ENCODE results near the gene IQCF5. TPM values are rescaled to one million over a fixed set of nuclear protein-coding genes. Genes with fewer than 3 reads are reported as not detected.

The IQCF5 gene
- total and polyA plus RNA-seq, 2 donors (not counting 1 experiment from before 2014, with no cell fraction given), result not detected

DNA sequence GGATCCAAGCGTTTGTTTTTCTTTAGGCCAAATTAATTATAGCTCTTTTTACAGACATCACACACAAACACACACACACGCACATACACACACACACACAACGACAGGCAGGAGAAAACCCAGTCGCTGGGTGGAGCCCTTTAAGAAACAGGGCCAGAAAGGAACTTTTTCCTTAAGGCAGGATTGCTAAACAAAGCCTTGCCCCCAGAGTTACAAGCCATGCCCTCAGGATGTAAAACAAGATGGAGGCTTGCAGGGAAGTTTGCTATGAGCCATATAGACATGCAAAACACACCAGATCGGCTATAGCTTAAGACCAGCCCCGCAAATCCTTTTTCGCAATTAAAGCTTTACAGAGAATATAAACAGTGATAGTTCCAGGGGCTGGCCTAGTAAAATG is 30.3 kb downstream of the IQCF5 start:
- H3K36me3 ChIP-seq (ENCODE audit: control insufficient read depth, insufficient read depth, low read length), result no peaks in the 10 kb centered on the region
- no peaks in the 10 kb centered on the region for H3K27me3 ChIP-seq (ENCODE audit: control insufficient read depth, insufficient read depth, low read length)
- no peak overlapping the region for H2AFZ ChIP-seq (ENCODE audit: low read length)
- H3K4me2 ChIP-seq (ENCODE audit: extremely low read depth, insufficient read depth, low read length), result no peak overlapping the region
- H4K20me1 ChIP-seq (ENCODE audit: control insufficient read depth, extremely low read depth, insufficient read depth, low read length), result no peaks in the 10 kb centered on the region
- H3K79me2 ChIP-seq (ENCODE audit: control insufficient read depth, insufficient read depth, low read length), result no peaks in the 10 kb centered on the region
- TF ChIP-seq EZH2 (IDR thresholded peaks at IDR 0.05; ENCODE audit: low read length, missing control alignments), result no peak
- TF ChIP-seq, protein P1, sequence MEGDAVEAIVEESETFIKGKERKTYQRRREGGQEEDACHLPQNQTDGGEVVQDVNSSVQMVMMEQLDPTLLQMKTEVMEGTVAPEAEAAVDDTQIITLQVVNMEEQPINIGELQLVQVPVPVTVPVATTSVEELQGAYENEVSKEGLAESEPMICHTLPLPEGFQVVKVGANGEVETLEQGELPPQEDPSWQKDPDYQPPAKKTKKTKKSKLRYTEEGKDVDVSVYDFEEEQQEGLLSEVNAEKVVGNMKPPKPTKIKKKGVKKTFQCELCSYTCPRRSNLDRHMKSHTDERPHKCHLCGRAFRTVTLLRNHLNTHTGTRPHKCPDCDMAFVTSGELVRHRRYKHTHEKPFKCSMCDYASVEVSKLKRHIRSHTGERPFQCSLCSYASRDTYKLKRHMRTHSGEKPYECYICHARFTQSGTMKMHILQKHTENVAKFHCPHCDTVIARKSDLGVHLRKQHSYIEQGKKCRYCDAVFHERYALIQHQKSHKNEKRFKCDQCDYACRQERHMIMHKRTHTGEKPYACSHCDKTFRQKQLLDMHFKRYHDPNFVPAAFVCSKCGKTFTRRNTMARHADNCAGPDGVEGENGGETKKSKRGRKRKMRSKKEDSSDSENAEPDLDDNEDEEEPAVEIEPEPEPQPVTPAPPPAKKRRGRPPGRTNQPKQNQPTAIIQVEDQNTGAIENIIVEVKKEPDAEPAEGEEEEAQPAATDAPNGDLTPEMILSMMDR (conservative IDR thresholded peaks at IDR 0.05 in 1 of 2, IDR thresholded peaks at IDR 0.05 in 1 of 2; ENCODE audit: low read depth in 1 of 2, low read length in 2 of 2), result no peak
- H3K27ac ChIP-seq (ENCODE audit: insufficient read depth, low read length), result no peak overlapping the region
- H3K9ac ChIP-seq (ENCODE audit: insufficient read depth, low read length), result no peak overlapping the region
- DNase-seq (ENCODE audit: low read depth in 2 of 2), result no peak
- no peak overlapping the region for H3K4me3 ChIP-seq (replicated peaks in 1 of 4; ENCODE audit: control extremely low read depth in 1 of 4, insufficient read depth in 1 of 4, low read depth in 3 of 4, low read length in 4 of 4)
- no peaks in the 10 kb centered on the region for H3K9me3 ChIP-seq (ENCODE audit: control insufficient read depth, insufficient read depth, low read depth, low read length)
- H3K4me1 ChIP-seq (ENCODE audit: control insufficient read depth, extremely low read depth, insufficient read depth, low read length), result no peaks in the 10 kb centered on the region

GRCh38 chr3:51836606-51837005 is 38.8 kb downstream of the IQCF5 start:
- TF ChIP-seq, protein P1 (conservative IDR thresholded peaks at IDR 0.05 in 1 of 2, IDR thresholded peaks at IDR 0.05 in 1 of 2; ENCODE audit: low read depth in 1 of 2, low read length in 2 of 2), result no peak
- TF ChIP-seq EZH2 (IDR thresholded peaks at IDR 0.05; ENCODE audit: low read length, missing control alignments), result no peak

DNA sequence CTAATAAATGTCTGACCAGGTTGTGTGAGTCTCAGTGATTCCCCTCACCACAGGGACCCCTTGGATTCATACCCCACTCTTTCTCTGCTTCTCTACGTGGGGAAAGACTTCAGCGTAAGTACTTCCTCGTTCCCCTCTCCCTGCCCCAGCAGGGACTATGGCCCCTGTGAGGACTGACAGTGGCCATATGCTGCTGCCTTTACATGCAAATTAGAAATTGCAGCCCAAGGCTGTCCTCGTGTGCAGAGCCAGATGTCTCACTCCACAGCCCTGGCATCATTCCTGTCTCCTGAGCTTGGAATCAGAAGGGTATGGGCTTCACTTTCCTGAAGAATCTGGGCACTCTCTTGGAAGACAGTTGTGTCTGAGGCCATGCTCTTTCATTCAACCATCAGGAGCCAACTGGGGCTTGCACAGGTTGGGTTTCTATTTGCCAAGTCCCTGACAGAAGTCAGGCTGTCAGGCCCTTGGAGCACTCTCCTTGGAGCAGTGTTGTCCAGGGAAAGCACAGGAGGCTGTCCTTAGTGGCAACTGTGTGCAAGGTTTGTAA is 44.5 kb downstream of the IQCF5 start:
- TF ChIP-seq, protein P1 (conservative IDR thresholded peaks at IDR 0.05 in 1 of 2, IDR thresholded peaks at IDR 0.05 in 1 of 2; ENCODE audit: low read depth in 1 of 2, low read length in 2 of 2), result no peak
- no peak for TF ChIP-seq EZH2 (IDR thresholded peaks at IDR 0.05; ENCODE audit: low read length, missing control alignments)
- Histone ChIP-seq H4K20me1 (ENCODE audit: control insufficient read depth, extremely low read depth, insufficient read depth, low read length) (no peaks in the 10 kb centered on the region), H3K79me2 (ENCODE audit: control insufficient read depth, insufficient read depth, low read length) (no peaks in the 10 kb centered on the region), H3K4me3 (replicated peaks in 1 of 4; ENCODE audit: control extremely low read depth in 1 of 4, insufficient read depth in 1 of 4, low read depth in 3 of 4, low read length in 4 of 4) (no peak overlapping the region), H3K4me2 (ENCODE audit: extremely low read depth, insufficient read depth, low read length) (no peak overlapping the region), H3K36me3 (ENCODE audit: control insufficient read depth, insufficient read depth, low read length) (no peaks in the 10 kb centered on the region), H3K27me3 (ENCODE audit: control insufficient read depth, insufficient read depth, low read length) (no peaks in the 10 kb centered on the region), H3K9ac (ENCODE audit: insufficient read depth, low read length) (no peak overlapping the region), H3K9me3 (ENCODE audit: control insufficient read depth, insufficient read depth, low read depth, low read length) (no peaks in the 10 kb centered on the region), H3K4me1 (ENCODE audit: control insufficient read depth, extremely low read depth, insufficient read depth, low read length) (no peaks in the 10 kb centered on the region), H3K27ac (ENCODE audit: insufficient read depth, low read length) (no peak overlapping the region), H2AFZ (ENCODE audit: low read length) (no peak overlapping the region)
- no peak for DNase-seq (ENCODE audit: low read depth in 2 of 2)

More at GRCh38 chr3:51836606-51837005, 38.8 kb downstream of the IQCF5 start:
- no peaks in the 10 kb centered on the region for H3K27me3 ChIP-seq (ENCODE audit: control insufficient read depth, insufficient read depth, low read length)
- no peaks in the 10 kb centered on the region for H3K79me2 ChIP-seq (ENCODE audit: control insufficient read depth, insufficient read depth, low read length)
- no peak overlapping the region for H3K27ac ChIP-seq (ENCODE audit: insufficient read depth, low read length)
- H2AFZ ChIP-seq (ENCODE audit: low read length), result no peak overlapping the region
- no peaks in the 10 kb centered on the region for H4K20me1 ChIP-seq (ENCODE audit: control insufficient read depth, extremely low read depth, insufficient read depth, low read length)
- H3K4me2 ChIP-seq (ENCODE audit: extremely low read depth, insufficient read depth, low read length), result no peak overlapping the region
- DNase-seq (ENCODE audit: low read depth in 2 of 2), result no peak
- H3K4me1 ChIP-seq (ENCODE audit: control insufficient read depth, extremely low read depth, insufficient read depth, low read length), result no peaks in the 10 kb centered on the region
- H3K9ac ChIP-seq (ENCODE audit: insufficient read depth, low read length), result no peak overlapping the region
- H3K36me3 ChIP-seq (ENCODE audit: control insufficient read depth, insufficient read depth, low read length), result no peaks in the 10 kb centered on the region
- no peak overlapping the region for H3K4me3 ChIP-seq (replicated peaks in 1 of 4; ENCODE audit: control extremely low read depth in 1 of 4, insufficient read depth in 1 of 4, low read depth in 3 of 4, low read length in 4 of 4)
- H3K9me3 ChIP-seq (ENCODE audit: control insufficient read depth, insufficient read depth, low read depth, low read length), result no peaks in the 10 kb centered on the region

Data from fibroblast of lung (primary cell).